Upper lobe of left lung (tissue), 6 donors: Measurements from ENCODE around the gene DHRS1. TPM values are rescaled to one million over a fixed set of nuclear protein-coding genes. Genes with fewer than 3 reads are reported as not detected.

Experiments
- ATAC-seq, 2 donors: fragments of 200-7000 bp; cut with Tn5 transposase; one replicate each; pipeline ENCODE4 v1.9.1; 2022; ENCODE audit warnings: mild to moderate bottlenecking in 2 of 2, moderate library complexity in 2 of 2; ENCODE audit not compliant: low FRiP score in 2 of 2
- DNase-seq, 2 donors: peaks; one replicate each; pipeline ENCODE4 v3.0.0-alpha.2; 2019 to 2020
- H3K27ac ChIP-seq, 4 donors: fragments of 200-600 bp; sonication (generic); one replicate each; pipeline ENCODE4 v1.5.1; 2016 to 2019
- H3K27me3 ChIP-seq, 4 donors: fragments of 200-600 bp; sonication (generic); one replicate each; pipeline ENCODE4 v1.5.1; 2017 to 2019
- H3K36me3 ChIP-seq, 4 donors: fragments of 200-600 bp; sonication (generic); one replicate each; pipeline ENCODE4 v1.5.1; 2016 to 2019
- H3K4me1 ChIP-seq, 4 donors: fragments of 200-600 bp; sonication (generic); one replicate each; pipeline ENCODE4 v1.5.1; 2018 to 2019
- H3K4me3 ChIP-seq, 4 donors: fragments of 200-600 bp; sonication (generic); one replicate each; pipeline ENCODE4 v1.5.1; 2017 to 2019; ENCODE audit warnings: mild to moderate bottlenecking in 2 of 4, moderate library complexity in 1 of 4
- H3K9me3 ChIP-seq, 4 donors: fragments of 200-600 bp; sonication (generic); one replicate each; pipeline ENCODE4 v1.5.1; 2018 to 2019
- CTCF ChIP-seq, 6 experiments: fragments of 450-650 bp in 4 of 6; fragments of 200-600 bp in 2 of 6; sonication (generic) in 2 of 6; IDR thresholded peaks; one replicate each; pipeline ENCODE4 v1.5.1; 2016 to 2019; ENCODE audit warnings: antibody characterized with exemption in 6 of 6
- EP300 ChIP-seq, 4 donors: sonication (generic); formaldehyde crosslinking; IDR thresholded peaks; one replicate each; pipeline ENCODE4 v1.5.1; 2017; ENCODE audit warnings: antibody characterized with exemption in 4 of 4, control low read depth in 2 of 4
- POLR2A ChIP-seq, 4 donors: fragments of 450-650 bp; IDR thresholded peaks; one replicate each; pipeline ENCODE4 v1.5.1; 2016 to 2017; ENCODE audit warnings: antibody characterized with exemption in 4 of 4, mild to moderate bottlenecking in 2 of 4
- POLR2AphosphoS5 ChIP-seq, 2 donors: sonication (generic); formaldehyde crosslinking; IDR thresholded peaks; one replicate each; pipeline ENCODE4 v1.5.1; 2017; ENCODE audit warnings: antibody characterized with exemption in 2 of 2
- WGBS, 2 donors: methylation state at CpG; one replicate each; pipeline ENCODE4 v1.1.5; 2017 to 2018; 5-methylcytosine and 5-hydroxymethylcytosine counted together
- total RNA-seq, 6 donors: library from RNA; depleted of rRNA in 4 of 6; stranded (reverse); fragments of >200 nt in 4 of 6; gene quantifications; one replicate each; pipeline versions ENCODE4 v1.1.0 to v1.2.1, GENCODE V29; 2016 to 2021
- donor health status: DM: no; HTN: no; CAD: no; lungs with moderate emphysema.
- donor health status: DM: no; HTN: yes; CAD: no; lungs with severe emphysema.

DHRS1 gene
- total RNA-seq, 6 donors from 2014 or later: 23.0 to 60.3 (median 32.8) TPM

- Histone ChIP-seq H3K36me3 (peaks cover 0 to 28% (median 8%) of the 10 kb centered on the region in 4 donors), H3K9me3 (no peaks in the 10 kb centered on the region), H3K27me3 (no peaks in the 10 kb centered on the region), H3K27ac (no peak overlapping the region), H3K4me1 (peaks cover 6 to 15% (median 10%) of the 10 kb centered on the region in 4 donors), H3K4me3 (no peak overlapping the region)
- ATAC-seq: no peak
- TF ChIP-seq EP300 (IDR thresholded peaks at IDR 0.05): no peak
- no peak for TF ChIP-seq CTCF (IDR thresholded peaks at IDR 0.05)
- no peak for TF ChIP-seq POLR2A (IDR thresholded peaks at IDR 0.05)
- TF ChIP-seq POLR2AphosphoS5 (IDR thresholded peaks at IDR 0.05): no peak
- 78 to 89% methylated on average over 6 of the region's 6 CpGs for WGBS, 2 donors
- DNase-seq: no peak
Observed at GRCh38 chr14:24324024-24324423, 24.4 kb upstream of the DHRS1 start.

GRCh38 chr14:24323341-24323740, 23.8 kb upstream of the DHRS1 start:
- peaks cover 0 to 12% (median 7%) of the 10 kb centered on the region in 4 donors for H3K4me1 ChIP-seq
- ATAC-seq (no peak), DNase-seq (no peak)
- no peak overlapping the region for H3K27ac ChIP-seq
- H3K9me3 ChIP-seq: no peaks in the 10 kb centered on the region
- 69 to 71% methylated on average over 3 of the region's 3 CpGs for WGBS, 2 donors
- peaks cover 0 to 28% (median 8%) of the 10 kb centered on the region in 4 donors for H3K36me3 ChIP-seq
- H3K4me3 ChIP-seq: no peak overlapping the region
- TF ChIP-seq CTCF (IDR thresholded peaks at IDR 0.05) (no peak), EP300 (IDR thresholded peaks at IDR 0.05) (no peak), POLR2A (IDR thresholded peaks at IDR 0.05) (no peak), POLR2AphosphoS5 (IDR thresholded peaks at IDR 0.05) (no peak)
- no peaks in the 10 kb centered on the region for H3K27me3 ChIP-seq

- DNase-seq: peak in 1 of 2 donors; percentile 34
- no peak overlapping the region for H3K27ac ChIP-seq
- H3K9me3 ChIP-seq: no peaks in the 10 kb centered on the region
- H3K36me3 ChIP-seq: peaks cover 0 to 28% (median 8%) of the 10 kb centered on the region in 4 donors
- peaks cover 6 to 12% (median 8%) of the 10 kb centered on the region in 4 donors for H3K4me1 ChIP-seq
- no peak overlapping the region for H3K4me3 ChIP-seq
- 77 to 81% methylated on average over 7 to 8 of the region's 10 CpGs for WGBS, 2 donors
- TF ChIP-seq POLR2A (IDR thresholded peaks at IDR 0.05) (no peak), POLR2AphosphoS5 (IDR thresholded peaks at IDR 0.05) (no peak), CTCF (IDR thresholded peaks at IDR 0.05) (no peak), EP300 (IDR thresholded peaks at IDR 0.05) (no peak)
- ATAC-seq: no peak
- H3K27me3 ChIP-seq: no peaks in the 10 kb centered on the region
Observed at GRCh38 chr14:24322672-24323071, 23.1 kb upstream of the DHRS1 start.

- 89 to 90% methylated on average over 14 of the region's 14 CpGs for WGBS, 2 donors
- no peak overlapping the region for H3K4me3 ChIP-seq
- DNase-seq (no peak), ATAC-seq (no peak)
- H3K27ac ChIP-seq: no peak overlapping the region
- peaks cover 0 to 28% (median 8%) of the 10 kb centered on the region in 4 donors for H3K36me3 ChIP-seq
- no peak for TF ChIP-seq EP300 (IDR thresholded peaks at IDR 0.05)
- TF ChIP-seq CTCF (IDR thresholded peaks at IDR 0.05): no peak
- TF ChIP-seq POLR2AphosphoS5 (IDR thresholded peaks at IDR 0.05): no peak
- TF ChIP-seq POLR2A (IDR thresholded peaks at IDR 0.05): no peak
- no peaks in the 10 kb centered on the region for H3K9me3 ChIP-seq
- H3K4me1 ChIP-seq: peaks cover 13 to 18% (median 16%) of the 10 kb centered on the region in 4 donors
- no peaks in the 10 kb centered on the region for H3K27me3 ChIP-seq
Observed at GRCh38 chr14:24321212-24321975, 21.8 kb upstream of the DHRS1 start.
